NCI-H1930 (cell line): ENCODE results near the gene NMB.
A peak's percentile ranks its signal among the peaks of the same experiment; 100 is the strongest.
"Not testable (repeated sequence)": the region's sequence is repeated elsewhere in the genome, so short reads cannot be mapped to it uniquely, and the experiment has no call there.

Experiments
- DNase-seq, 2 experiments: peaks; one replicate each; lab custom pipeline; 2025; lab: John Stamatoyannopoulos, UW

The NMB gene, protein sequence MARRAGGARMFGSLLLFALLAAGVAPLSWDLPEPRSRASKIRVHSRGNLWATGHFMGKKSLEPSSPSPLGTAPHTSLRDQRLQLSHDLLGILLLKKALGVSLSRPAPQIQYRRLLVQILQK

DNA sequence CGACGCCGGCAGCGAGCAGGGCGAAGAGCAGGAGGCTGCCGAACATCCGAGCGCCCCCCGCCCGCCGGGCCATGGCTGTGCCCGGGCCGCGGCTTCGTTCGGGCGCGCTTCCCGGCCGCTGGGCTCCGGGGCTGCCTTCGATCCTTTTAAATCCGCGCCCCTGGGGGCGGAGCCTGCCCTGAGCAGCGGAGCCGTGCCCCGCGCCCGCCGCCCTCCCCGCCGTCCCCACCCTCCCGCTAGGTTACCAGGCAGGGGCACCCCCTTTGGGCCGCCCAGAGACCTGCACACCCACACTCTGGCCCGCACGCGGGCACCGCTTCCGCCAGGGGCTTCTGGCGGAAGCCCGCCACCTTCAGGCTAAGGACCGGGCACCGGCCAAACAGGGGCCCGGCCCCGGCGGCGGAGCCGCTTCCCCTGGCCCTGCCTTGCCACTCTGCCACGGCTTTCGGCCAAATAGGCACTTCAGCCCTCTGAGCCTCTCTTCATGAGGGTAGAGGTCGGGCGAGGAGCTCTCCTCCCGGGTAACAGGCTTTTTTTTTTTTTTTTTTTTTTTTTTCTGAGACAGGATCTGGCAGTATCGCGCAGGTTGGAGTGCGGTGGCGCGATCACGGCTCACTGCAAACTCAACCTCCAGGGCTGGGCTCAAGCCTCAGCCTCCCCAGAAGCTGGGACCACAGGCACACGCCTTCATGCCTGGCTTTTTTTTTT, at the start of gene NMB:
Gene NMB (minus strand): TSS at position 120 of the 708 bp plus-strand sequence. CDS start 47 bp downstream, at position 73.
- DNase-seq: peak; percentile 65 to 68

DNA sequence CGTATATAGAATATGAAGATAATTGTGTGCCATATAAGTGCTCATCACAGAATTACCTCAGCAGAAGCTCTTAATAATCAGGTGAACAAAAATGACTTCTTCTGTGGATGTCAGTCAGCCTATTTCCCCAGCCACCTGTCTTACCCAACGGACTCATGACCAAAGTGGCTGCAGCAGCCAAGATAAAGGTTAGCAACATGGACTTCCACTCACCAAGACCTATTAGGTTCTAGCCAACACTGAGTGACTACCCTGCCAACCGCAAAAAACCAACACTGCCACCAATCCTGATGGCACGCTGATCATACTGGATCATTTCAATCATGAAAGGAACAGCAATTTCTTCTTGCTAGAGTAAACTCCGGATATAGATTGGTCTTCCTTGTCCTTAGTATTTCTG, 45.8 kb upstream of the NMB start:
- DNase-seq: no peak

DNA sequence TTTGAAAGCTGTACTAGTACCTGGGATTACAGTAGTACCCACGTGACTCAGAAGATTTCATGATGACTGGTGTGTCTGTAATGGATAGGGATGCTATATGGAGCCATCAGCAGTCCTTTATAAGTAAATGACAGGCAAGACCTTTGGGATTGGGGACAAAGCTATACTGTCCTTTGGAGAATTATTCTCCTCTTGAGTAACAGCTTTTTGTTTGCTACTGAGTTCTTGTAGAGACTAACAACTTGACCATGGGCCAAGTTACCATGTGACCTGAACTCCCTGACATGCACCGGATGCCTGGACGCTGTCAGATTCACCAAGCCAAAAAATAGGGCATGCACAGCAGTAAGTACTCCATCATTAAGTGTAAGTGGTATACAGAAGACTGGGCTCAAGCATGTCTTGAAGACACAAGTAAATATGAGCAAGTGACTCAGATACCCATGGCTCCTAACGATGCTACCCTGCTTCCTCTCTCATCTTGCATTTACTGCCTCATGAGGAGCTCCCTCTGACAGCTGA, 45.0 kb upstream of the NMB start:
- DNase-seq: no peak

DNA sequence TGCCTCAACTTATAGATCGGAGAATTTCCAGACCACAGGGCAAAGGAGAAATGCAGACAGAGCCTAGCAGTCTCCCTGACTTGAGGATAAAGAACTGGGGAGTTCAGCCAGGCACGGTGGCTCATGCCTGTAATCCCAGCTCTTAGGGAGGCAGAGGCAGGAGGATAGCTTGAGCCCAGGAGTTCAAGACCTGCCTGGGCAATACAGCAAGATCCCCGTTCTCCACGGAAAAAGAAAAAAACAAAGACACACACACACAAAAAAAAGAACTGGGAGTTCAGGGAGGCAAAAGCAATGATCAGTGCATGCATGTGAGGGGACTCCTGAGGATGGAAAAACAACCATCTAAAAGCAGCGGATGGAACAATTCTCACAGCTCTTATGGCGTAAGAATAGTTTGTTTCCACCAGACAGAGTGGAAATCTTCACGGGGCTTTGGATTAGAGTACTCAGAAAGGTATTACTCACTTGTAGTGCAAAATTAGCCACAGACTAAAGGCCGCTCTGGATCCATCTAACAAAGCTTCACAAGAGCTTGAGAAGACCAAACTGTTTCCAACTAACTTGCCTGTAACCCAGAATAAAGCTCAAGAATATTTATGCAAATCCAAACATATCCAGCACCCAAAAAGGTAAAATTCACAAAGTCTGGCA, 41.7 kb upstream of the NMB start:
- DNase-seq: no peak

DNA sequence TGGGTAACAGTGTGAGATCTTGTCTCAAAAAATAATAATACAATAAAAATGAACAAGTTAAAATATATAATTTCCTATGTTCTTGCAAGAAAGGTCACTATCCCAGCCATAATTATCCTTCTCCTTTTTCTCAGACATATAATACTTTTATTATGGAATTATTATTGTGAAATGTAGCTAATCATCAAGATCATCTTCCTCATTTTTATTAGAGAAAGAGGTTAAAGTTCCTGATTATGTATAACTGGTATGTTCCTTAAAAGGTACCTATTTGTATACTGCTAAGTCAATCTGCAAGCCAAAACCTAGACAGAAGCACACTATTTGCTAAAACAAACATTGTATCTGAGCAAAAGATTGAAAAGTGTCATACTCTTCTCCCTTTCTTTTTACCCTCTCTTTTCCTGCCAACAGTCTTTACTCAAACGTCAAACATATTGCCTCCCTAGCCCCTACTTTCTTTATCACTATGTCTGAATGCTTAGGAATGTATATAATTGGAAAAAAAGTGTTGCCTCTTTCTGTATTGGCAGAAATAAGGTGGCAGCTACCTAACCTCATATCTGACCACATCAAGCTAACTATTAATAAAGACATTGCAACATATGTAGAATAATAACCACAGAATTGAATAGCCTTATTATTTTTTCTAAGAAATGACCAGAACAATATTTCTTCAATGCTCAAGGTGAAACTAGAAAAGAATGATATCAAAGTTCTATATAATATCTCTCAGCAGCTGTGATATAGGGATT, 39.4 kb upstream of the NMB start:
- no peak for DNase-seq

DNA sequence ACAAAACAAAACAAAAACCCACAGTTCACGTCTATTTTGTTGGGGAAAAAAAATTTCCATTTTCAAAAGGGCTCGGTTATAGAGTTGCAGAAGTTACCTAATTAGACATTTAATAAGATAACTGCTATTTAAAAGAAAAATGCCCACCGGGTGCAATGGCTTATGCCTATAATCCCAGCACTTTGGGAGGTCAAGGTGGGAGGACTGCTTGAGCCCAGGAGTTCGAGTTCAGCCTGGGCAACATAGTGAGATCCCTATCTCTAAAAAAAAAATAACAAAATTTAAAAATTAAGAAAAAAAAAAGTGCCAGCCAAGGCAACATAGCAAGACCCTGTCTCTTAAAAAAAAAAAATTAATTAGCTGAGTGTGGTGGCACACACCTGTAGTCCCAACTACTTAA, 38.8 kb upstream of the NMB start:
- no peak for DNase-seq

DNA sequence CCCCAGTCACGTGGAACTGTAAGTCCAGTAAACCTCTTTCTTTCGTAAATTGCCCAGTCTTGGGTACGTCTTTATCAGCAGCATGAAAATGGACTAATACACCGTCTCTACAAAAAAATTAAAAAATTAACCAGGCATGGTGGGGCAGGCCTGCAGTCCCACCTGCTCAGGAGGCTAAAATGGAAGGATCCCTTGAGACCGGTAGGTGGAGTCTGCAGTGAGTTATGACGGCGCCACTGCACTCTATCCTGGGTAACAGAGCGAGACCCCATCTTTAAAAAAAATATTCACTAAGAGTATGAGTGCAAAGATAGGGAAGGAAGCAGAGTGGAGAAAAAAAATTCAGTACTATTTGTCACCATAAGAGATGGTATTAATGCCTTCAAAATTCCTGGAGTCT, 32.3 kb upstream of the NMB start:
- DNase-seq: no peak

DNA sequence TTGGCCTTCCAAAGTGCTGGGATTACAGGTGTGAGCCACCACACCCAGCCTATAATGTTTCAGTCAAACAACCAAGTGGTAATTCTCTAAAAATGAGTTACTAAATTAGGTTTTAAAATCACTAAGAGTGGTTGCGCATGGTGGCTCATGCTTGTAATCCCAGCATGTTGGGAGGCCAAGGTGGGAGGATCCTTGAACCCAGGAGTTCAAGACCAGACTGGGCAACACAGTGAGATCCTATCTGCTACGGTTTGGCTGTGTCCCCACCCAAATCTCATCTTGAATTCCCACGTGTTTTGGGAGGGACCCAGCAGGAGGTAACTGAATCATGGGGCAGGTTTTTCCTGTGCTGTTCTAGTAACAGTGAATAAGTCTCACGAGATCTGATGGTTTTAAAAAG, 31.9 kb upstream of the NMB start:
- no peak for DNase-seq

DNA sequence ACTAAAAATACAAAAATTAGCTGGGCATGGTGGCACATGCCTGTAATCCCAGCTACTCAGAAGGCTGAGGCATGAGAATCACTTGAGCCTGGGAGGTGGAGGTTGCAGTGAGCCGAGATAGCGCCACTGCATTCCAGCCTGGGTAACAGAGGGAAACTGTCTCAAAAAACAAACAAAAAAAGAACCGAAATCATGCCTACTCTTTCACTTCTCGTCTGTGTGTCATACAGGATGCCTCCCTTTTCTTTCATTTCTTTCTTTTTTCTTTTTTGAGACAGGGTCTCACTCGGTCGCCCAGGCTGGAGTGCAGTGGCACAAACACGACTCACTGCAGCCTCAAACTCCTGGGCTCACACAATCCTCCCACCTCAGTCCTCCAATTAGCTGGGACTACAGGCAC, 28.4 kb upstream of the NMB start:
- not testable (repeated sequence) for DNase-seq

DNA sequence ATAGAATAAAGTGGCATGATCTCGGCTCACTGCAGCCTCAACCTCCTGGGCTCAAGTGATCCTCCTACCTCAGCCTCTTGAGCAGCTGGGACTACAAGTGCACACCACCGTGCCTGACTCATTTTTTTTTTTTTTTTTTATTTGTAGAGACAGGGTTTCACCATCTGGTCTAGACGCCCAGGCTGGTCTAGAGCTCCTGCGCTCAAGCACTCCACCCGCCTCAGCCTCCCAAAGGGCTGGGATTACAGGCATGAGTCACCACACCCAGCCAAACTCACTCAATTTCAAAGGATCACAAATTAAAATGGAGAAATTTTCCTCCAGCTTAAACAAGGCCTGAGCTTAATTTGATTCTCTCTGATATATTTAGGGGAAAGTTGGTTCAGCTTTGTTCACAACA, 27.3 kb upstream of the NMB start:
- no peak for DNase-seq

DNA sequence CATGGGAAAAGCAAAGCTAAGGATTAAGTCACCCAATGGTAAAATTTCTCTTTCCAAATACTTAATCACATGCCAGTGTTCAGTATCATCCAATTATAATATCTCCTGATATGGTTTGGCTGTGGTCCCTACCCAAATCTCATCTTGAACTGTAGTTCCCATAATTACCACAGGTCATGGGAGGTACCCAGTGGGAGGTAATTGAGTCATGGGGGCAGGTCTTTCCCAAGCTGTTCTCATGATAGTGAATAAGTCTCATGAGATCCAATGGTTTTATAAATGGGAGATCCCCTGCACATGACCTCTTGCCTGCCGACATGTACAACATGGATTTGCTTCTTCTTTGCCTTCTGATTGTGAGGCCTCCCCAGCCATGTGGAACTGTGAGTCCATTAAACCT, 26.1 kb upstream of the NMB start:
- no peak for DNase-seq

DNA sequence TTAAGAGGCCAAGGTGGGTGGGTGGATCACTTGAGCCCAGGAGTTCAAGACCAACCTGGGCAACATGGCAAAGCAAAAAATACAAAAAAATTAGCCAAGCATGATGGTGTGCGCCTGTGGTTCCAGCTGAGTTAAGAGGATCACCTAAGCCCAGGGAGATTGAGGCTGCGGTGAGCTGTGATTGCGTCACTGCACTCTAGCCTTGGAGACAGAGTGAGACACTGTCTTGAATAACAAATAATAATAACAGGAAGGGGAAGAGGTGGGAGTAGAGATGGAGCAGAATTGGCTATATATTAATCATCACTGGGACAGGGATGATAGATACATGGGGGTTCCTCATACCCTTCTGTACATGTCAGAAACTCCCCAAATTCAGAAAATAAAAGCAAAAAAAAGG, 23.8 kb upstream of the NMB start:
- no peak for DNase-seq

DNA sequence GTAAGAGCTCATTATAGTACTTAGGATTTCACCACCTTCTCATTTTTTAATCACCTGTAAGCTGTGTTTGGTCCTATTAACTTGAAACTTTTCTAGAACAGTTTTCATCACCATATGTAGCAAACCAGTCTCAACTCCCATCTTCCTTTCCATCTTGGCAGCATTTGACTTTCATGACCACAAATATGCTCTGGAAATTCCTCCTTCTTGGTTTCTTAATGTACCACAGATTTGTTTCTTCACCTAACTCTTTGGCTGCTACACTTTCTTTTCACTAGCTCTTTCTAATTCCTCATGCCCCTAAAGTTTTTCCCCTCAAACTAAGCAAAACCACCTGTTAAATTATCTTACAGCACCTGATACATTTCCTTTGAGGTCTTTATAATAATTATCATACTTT, 13.2 kb upstream of the NMB start:
- DNase-seq: no peak

DNA sequence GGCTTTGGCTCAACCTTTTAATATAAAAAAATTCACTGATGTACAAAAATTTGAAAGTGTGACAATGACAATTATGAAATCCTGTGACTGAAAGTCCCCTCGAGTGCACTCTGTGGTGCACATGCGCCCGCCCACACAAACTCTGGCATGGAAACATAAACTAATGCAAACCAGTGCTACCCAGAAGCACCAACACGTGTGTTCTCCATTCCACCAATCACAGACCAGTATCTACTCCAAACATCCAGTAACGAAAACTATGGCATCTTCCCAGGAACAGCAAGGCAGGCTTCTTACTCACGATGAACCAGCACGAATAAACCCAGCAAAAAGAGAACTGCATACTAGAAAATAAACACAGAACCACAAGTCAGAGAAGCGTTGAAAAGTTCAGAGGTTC, 11.7 kb upstream of the NMB start:
- no peak for DNase-seq

DNA sequence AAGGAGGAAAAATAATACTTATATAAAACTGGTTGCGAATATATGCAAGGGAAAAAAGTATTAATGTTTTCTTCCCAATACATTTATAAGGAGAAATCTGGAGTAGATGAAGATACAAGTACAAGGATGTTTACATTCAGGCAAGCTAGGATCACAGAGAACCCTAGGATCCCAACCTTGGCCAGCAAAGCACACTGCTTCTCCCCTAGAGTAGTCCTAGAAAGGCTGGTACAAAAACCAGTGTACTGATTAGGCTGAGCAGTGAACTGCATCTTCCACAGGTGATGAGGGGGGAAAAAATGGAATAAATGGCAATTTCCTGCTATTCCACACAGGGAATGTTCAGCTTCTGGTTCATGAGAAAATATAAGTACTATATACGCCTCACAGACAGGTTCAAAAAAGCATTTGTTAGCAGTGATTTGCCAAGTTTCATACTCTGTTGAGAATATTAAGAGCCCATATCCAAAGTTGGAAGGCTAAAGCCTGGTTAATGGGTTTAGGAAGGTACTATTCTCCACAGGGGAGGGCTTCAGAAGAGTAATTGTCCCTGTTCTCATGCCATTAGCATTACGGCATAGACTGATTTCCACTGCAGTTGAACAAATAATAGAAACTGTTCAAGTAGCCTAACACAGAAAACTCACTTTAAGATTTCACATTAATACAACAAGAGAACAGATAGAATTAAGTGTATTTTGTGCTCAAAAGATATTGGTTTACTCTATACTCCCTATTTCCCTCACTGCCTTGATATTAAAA, 10.4 kb upstream of the NMB start:
- no peak for DNase-seq

DNA sequence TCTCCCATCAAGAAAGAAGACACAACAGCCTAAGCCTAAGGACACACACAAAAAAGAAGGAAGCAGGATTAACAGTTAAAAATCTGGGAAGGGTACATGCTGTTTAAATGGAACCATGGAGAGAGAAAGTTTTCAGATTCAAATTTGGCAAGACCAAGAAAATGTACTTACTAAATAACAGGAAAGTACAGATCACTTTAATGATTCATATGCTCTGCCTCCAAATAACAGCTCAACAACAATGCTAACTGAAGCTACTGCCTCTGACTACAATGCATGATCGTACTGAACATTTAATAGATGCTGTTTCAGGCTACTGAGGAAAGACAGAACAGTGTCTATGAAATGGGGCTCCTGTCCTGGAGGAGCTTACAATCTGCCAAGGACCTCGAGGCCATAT, 8.4 kb upstream of the NMB start:
- no peak for DNase-seq

DNA sequence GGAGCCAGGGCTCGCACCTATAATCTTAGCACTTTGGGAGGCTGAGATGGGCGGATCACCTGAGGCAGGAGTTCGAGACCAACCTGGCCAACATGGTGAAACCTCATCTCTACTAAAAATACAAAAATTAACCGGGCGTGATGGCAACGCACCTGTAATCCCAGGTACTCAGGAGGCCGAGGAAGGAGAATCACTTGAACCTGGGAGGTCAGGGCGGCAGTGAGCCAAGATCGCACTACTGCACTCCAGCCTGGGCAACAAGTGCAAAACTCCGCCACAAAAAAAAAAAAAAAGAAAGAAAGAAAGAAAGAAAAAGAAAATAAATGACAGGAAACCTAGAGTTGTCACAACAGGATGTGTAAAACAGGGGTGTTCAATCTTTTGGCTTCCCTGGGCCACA, 3.0 kb upstream of the NMB start:
- no peak for DNase-seq

DNA sequence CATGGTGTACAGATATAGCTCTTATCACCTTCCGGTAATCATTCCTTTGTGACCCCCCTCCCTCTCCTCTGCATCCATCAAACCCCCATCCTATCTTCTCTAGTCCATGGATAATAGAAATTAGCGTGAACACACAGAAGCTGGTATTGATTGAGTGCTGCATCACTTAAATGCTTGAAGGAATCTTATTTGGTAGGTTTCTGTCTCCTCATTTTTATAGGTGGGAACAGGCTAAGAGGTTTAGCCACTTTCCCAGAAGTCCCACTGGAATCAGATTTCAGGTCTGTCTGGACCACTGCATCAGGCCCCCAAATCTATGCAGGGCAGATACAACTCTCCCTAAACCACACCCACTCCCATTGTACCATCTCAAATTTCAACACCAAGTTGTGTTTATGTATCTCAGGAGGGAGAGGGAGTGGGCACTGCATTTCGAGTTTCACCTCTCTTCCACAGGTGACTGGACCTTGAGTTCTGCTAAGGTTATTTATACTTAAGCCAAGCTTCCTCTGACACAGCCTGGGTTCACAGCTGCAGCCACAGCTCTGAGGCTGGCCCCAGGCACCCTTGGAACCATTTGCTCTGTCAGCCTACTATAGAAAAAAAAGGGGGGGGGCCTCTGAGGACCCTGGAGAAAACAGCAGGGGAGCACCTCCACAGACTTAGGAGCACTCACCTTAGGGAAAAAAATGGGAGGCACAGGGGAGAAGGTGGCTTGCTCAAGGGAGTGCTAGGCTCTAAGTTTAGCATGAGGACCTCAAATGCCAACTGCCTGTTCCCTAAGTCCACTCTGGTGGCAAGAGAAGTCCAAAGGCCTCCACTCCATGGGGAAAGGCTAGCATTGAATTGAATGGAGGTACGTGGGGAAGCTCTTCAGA, 2.1 kb upstream of the NMB start:
- no peak for DNase-seq

DNA sequence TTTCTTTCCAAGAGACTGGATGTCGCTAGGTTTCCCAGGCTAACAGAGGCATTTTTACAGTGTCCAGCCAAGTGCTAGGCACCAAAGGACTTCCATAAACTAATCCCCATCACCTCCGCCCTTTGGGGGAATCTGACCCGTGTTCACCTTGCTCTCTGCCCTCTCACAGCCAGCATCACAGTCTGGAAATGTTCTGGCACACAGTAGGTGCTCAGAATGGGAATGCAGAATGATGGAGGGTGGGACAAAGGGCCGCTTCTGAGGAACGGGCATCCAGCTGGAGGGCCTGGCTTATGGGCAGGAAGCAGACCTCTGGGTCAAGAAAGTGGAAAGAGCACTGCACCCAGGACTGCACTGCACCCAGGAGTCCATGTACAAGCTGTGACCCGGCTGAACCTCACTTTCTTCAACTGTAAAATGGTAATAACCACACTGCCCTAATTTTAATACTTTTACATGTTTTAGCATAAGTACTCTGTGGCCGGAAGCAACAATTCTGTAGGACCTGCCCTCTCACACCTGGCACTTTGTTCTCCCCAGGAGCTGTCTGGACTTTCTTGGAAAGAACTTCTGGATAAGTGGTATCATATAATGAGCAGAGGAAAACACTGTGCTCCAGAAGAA, 901 bp upstream of the NMB start:
- DNase-seq: no peak

DNA sequence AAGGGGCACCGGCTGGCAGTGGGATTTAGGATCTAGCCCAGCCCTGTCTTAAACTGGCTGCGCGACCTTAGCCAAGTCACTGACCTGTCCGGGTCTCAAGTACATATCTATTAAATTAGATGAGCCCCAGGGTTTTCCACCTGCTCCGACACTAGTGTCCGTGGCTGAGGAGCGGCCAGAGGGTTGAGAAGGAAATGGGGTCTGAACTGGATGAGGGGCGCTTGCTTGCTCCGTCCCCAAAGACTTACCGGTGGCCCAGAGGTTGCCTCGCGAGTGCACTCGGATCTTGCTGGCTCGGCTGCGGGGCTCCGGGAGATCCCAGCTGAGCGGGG, 285 bp downstream of the NMB start:
- no peak for DNase-seq

DNA sequence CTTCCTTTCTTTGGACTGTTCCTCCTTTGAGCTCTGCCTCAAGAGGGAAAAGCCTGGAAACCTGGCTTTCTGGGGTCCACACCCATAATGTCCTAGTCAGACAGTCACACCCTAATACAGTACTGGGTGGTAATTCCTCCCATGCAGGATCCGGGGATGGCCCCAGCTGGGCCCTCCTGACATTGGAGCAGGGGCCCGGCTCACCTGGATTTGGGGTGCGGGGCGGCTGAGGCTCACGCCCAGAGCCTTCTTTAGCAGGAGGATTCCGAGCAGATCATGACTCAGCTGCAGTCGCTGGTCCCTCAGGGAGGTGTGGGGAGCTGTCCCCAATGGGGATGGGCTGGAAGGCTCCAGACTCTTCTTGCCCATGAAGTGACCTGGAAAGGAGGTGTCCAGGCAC, 1.0 kb downstream of the NMB start:
- no peak for DNase-seq
